GM19099 (cell line): ENCODE data around the gene MAEL.

Source experiments
- POLR2A ChIP-seq: IDR thresholded peaks from 3 replicates; pipeline ENCODE4 v1.6.1; 2011; ENCODE audit warnings: low read depth; ENCODE audit not compliant: insufficient read length; ENCODE audit errors: extremely low read depth

MAEL gene

DNA sequence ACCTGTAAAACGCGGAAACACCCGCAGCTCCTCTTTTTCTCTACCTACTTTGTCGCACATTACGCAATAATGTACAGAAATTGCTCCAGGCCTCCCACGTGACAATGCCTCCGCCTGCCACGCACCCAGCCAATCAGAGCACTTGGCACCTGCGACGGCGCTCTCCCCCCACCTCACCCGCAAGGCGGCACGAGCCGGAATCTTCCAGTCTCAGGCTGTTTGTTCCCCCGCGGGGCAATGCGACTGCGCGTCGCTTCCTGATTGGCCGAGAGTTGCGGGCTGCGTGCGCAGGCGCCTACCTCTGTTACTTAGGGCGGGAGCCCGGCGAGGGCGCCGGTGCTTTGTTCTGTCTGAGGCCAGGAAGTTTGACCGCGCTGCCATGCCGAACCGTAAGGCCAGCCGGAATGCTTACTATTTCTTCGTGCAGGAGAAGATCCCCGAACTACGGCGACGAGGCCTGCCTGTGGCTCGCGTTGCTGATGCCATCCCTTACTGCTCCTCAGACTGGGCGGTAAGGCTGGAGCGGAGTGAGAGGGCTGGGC lies at the start of gene MAEL:
Gene MAEL (plus strand): TSS at position 307 of the 542 bp plus-strand sequence. CDS start 73 bp downstream, at position 380.
- TF ChIP-seq POLR2A: no peak

DNA sequence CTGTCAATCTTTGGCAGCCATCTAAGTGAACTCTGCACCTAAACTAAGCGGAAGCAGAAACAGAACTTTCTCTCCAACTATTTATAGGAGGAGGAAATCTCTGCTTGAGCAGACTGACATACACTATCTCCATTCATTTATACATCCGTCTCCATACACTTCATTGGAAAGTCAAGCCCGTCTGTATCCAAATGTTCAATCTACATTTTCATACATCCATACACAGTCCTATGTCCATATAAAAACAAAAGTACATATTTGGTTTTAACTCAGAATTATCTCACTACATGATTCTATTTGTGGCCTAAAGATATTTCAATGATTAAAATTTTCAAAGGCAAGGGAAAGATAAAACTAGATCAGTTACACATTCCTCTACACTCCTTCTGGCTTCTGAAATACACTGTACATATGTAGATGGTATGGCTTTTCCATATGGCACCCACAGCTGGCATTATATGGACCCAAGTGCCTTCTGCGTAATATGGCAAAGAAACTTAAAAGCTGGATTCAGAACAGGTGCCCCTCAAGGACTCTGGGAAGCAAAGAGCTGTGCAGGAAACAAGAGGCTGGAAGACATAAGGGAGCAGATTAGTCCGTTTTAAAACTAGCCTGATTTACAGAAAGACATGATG lies 49.2 kb upstream of the MAEL start:
- TF ChIP-seq POLR2A: no peak

DNA sequence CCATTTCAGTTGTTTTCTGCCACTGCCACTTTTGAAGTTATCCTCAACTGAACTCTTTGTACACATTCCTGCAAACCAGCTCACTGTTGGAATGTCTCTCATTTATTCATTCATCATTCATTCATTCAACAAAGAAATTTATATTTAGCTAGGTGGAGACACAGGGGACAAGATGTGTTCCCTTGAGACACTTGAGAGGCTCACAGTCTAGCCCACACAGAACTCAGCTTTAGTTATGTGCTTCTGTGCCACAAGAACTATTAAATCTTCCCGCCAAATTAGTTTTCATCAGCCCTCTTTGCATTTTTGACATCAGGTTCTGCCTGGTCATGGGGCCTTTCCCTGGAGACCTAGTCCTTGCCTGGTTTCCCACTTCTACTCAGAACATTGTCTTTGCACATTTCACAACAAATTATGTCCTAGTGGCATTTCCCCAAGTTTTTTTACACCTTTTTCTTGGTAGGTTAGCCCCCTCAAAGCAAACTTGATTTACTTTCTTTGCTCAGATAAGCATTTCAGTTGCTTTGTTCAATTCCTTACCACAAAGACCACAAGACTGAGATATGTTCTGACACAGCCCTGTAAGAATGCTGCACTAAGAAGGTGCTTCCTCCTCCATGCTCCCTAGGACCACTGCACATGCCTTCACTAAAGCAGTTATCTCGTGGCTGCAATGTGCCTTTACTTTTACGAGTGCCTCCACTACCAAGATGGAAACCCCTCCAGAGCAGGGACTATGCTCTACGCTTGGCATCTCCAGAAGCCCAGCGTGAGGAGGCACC lies 44.7 kb upstream of the MAEL start:
- no peak for TF ChIP-seq POLR2A

DNA sequence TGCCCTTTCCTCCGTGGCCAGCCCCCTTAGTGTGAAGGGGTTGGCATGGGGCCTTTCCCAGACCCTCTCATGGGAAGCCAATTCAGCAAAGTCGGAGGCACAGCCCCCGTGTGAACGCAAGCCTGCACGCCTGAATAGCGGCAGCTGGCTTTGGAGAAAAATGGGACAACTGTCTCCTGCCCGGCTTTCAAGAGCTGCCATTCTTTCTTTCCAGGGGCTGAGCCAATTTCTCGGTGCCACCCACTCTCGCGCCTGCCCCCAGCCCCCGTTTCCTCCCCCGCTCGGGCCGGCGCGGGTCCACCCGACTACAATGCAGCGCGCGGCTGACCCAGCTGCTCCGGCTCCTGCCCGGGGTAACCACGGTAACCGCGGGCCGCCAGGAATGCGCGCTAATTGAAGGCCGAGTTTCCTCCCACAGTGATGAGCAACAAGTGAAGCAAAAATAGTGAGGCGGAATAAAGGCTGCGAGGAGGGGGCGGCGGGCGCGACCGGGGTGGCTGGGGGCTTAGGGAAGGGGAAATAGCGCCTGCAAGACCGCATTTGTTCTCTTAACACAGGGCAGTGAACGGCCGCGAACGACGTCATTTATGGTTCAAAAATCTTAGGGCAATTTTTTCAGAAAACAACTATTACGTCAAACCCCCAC lies 41.6 kb upstream of the MAEL start:
- no peak for TF ChIP-seq POLR2A

DNA sequence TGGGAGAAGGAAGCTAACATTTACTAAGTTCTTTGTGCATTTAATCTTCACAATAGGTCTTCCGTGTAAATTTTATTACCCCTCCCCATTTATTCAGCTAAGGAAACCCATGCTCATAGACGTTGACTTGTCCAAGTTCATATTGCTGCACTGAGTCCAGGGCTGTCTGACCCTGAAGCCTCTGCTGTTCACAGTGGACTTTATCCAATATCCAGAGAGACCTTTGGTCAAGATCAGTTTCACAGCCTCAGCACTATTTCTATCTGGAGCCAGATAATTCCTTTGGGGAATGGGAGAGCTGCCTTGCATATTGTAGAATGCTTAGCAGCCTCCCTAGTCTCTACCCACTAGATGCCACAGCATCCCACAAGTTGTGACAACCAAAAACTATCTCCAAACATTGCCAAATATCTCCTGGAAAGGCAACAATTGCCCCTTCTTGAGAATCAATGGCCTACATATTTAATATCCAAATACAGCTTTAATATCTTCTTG lies 40.2 kb upstream of the MAEL start:
- TF ChIP-seq POLR2A: no peak

DNA sequence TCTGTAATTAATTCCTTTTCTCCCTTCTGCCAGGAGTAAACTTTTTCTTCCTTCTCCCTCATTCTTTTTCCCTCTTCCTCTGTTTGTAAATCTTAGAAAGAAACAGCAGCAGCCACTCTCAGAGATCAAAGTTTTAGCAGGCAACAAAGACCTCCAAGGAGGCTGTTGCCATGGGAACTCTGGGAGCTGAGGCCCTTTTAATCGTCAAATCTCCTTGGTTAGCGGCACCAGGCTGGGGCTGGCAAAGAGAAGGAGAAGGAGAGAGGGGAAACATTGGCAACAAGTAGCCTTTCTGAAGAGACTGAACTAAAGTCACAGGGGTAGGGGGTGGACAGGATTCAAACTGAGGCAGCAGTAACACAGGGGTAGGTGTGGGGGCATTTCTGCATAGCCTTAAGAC lies 38.9 kb upstream of the MAEL start:
- TF ChIP-seq POLR2A: no peak

DNA sequence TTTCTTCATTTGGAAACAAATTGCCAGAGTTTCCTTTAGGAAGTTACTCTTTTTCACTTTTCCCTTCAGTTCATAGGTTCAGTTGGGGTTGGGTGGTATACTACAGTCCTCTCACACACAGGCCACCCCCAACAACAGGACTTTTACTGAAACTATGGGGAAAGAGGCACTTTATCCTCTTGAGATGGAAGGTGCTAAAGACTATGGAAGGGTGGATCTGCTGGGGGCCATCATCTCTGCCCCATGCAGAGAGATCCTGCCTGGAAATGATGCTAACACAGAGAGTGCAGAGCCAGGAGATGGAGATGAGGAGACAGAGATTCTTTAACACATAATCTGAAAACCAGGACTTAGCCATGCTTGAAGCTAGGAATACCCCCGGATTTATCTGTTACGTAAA lies 38.0 kb upstream of the MAEL start:
- no peak for TF ChIP-seq POLR2A

DNA sequence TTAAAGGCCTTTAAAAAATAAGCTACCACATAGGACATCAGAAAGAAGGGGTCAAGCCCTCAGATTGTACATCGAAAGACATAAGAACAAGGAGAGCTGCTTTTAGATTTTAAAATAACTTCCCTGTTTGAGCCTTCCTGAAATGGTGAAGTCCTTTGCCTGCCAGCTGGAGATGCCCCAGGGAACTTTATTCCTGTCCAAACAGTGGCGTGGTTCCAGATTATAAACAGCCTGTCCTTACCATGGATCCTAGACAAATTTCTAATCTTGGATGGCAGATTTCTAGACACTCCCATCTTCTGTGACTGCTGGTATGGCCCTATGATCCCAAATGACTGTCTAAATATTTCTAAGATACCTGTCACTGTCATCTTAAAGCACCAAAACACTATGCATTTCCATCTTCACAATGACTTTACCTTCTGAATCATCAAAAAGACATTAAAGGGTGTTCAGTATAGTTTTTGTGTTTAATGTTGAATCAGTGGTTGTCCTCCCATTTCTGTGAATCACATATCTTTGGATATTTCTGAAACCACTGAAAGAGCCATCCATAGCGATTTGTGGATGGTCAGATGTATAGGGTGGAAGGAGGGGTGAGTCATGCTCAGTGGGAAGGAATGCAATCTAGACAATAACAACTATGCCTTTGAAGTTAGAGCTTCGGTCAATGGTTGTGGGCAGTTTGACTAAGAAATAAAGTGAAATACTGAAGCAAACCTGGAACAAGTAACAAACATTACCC lies 36.9 kb upstream of the MAEL start:
- TF ChIP-seq POLR2A: no peak

DNA sequence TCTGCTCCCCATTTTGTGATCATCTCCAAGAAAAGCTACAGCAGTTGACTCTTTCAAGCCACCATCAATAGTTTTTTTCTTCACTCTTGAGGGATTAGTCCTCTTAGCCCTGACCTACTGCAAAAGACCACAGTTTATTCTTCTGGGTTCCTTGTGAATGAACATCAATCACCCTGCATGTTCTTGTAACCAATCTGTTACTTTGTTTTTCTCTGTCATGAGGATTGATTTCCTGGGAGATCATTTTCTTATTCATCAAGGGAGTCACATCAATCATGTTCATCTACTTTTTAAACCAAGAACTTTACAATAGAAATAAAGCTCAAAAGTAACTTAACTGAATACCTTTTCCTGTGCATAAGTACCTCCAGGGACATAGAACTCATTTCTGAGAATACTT lies 35.6 kb upstream of the MAEL start:
- TF ChIP-seq POLR2A: no peak

DNA sequence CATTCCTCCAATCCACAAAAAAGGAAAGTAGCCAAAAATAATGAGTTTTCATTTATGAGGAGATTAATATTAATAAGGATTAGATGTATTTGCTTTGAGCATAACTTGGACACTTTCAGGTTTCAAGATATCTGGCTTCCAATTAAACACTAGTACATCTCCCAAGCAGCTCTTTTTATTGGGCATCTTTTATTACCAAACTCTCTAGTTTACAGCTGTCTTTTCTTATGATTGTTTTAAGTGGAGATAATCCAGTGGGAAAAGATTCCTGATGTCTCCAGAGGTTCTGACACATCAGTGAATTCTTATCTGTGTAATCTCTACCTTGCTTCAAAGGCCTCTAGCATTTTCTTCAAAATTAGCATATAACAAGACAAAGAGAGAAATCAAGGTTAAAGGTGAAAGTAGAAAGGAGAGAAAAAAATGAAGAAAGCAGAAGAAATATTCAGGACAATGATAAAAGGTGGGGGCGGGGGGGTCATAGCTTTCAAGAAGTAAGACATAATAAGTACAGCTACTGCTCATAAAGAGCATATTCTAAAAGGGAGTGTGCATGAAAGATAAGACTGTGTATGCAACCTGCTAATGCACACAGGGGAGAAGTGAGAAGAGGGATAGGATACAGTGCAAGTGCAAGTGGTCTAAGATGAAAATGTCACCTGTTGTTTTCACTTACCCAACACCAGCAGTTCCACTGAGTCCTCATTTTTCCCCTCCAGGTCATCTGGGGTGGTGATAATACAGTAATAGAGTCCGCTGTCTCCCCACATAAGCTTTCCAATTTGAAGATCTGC lies 32.8 kb upstream of the MAEL start:
- no peak for TF ChIP-seq POLR2A

DNA sequence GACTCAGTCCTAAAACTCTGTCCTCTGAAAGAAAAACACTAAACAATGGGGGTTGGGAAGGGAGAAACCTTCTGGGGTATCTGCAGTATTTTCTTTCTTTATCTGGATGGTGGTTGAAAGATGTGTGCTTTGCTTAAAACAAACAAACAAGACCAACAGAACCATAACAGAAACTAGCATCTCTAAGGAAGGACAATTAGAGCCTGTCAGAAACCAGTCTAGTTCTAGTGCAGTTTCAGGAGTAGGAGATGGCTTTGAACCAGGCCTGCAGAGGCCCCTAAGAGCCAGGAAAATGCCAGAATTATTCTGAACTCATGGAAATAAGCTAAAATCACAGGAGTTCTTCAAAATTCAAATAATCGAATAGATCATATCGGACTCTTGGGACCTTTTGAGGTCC lies 32.2 kb upstream of the MAEL start:
- TF ChIP-seq POLR2A: no peak

DNA sequence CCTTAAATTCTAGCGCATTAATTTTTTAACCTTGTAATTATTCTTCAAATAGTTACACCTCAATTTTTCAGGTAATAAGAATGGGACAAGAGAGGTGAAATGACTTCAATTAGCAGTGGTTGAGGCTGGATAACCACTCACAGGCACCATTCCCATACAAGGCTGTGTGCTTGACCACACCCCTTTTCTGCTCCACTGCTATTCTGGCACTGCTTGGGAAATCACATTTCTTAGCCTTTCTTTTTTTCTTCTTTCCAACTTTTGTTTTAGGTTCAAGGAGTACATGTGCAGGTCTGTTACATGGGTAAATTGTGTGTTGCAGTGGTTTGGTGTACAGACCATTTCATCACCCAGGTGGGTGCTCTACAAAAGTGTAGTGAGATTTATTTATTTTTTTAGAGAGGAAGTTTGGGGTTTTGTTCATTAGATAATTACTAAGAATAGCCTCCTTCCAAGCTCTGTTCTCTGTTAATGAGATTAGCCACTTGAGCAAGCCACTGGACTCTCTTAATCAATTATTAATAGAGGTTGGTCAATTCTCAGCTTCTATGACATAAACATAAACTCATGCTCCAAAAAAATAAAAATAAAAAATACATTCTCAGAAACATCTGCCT lies 28.1 kb upstream of the MAEL start:
- no peak for TF ChIP-seq POLR2A

DNA sequence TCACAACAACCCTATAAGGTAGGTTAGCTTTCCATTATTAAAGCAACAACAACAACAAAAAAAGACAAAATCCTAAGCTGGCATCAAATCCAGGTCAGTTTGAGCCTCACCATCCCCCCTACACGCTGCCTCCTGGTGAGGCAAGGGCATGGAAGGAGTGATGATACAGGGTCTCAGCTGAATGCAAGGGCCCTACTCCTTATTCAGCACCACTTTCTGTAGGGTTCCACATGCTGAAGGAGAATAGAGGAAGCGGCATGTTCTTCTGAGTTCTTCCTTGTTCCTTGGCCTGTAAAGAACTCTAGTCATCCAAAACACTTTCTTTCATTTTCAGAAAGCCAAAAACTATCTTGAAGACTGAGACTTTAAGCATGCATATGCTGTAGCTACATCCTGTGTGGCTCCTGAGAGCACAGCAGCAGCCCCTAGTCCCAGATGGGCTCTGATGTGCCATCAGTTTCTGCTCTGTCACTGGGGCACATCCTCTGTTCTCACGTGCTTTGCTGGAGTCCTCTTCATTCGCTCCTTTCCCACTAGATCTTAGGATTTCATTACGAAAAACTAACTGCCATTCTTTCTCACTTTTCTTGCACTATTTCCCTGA lies 19.9 kb upstream of the MAEL start:
- no peak for TF ChIP-seq POLR2A
